NCI-H526 (cell line): Measurements from ENCODE around the gene PPP1R14C.

Source experiments
- DNase-seq, 2 experiments: peaks; one replicate each; lab custom pipeline; 2025; lab: John Stamatoyannopoulos, UW

The PPP1R14C gene

GRCh38 chr6:150250826-150251225, 108.0 kb downstream of the PPP1R14C start:
- peak in 1 of 2 experiments; percentile 27 for DNase-seq

DNA sequence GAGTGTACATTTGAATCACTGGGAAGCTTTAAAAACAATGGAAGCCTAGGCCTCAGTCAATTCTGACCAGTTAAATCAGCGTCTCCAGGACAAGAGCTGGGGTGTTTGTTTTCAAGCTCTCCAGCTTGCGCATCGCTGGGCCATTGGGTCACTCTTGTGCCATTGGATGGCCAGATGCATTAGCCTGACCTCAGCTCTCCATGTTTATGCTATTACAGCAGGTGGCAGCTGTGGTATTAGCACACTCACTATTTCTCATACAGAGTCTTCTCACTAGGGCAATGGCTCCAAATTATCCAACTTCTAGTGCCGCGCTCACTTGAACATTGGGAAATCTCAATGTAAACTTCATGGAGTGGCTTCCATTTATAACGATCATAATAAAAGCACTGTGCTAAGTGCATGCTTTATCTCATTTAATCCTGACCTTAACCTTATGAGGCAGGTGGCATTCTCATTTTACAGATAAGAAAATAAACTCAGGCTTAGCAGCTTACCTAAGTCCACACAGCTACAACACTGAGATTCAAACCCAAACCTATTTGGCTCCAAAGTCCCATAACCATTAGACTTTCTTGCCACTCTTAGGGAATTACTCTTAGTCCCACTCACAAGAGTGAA, 108.8 kb downstream of the PPP1R14C start:
- no peak for DNase-seq

DNA sequence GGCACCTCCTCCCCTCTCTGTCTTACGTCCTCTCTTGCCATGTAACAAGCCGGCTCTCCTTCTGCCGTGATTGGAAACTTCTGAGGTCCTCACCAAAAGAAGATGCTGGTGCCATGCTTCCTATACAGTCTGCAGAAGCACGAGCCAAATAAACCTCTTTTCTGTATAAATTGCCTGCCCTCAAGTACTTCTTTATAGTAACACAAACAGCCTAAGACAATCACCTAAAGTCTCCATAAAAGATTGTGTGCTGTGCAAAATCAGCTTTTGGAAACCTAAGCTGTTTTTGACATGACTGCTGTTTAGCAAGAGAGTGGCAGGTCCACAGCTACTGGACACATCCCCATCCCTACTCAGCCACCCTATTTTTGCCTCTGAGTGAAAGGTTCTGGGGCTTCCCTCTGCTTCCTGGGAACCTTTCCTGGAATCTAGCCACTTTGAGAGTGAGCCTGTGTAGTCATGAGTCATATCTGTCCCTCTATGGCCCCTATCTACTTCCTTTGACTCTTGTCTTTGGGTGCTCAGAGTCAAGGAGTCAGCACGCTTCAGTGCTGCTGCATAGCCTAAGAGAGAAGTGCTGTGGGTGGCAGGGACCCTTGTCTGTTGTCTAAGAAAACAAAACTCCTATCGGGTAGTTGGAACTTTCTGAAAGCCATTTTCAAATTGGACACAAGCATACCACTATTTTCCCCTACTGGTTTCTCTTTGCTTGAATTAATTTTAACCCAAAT, 110.0 kb downstream of the PPP1R14C start:
- no peak for DNase-seq

DNA sequence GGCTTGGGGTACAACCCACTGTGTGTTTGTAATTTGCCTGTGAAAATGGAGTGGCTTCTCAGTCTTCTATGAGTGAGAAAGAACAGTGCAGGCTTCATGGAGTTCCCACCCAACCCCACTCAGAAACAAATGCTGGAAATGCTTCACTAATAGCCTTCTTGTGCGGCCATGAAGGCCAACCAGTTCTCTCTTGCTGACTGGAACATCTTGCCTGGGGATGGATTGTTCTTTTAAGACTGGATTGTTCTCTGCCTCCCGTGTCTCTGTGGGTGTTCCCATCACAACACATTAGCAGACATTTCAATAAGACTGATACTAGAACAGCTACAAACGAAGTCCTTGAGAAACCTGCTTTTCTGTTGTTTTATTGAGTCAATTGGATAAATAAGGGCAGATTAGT, 110.6 kb downstream of the PPP1R14C start:
- no peak for DNase-seq

DNA sequence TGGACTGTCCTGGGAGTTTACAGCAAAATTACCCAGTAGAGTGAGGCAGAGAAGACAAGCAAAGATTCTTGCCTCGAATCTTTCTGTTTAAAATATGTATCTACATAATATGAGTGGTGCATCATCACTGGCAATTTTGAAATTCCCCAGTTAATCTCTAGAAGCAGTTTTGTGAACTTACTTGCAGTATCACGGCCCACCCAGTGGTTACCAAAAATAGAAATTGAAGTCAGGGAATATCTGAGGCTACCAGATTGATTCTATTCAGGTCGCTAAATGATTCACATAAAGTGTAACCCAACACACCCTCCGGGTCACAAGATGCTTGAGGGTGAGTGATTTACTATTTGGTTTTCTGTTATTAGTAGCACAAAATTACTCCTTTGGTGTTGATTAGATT, 111.9 kb downstream of the PPP1R14C start:
- no peak for DNase-seq

- no peak for DNase-seq
These were observed 113.0 kb downstream of the PPP1R14C start for GRCh38 chr6:150255840-150256239.

GRCh38 chr6:150256618-150257272, 113.9 kb downstream of the PPP1R14C start:
- no peak for DNase-seq

- no peak for DNase-seq
These were observed 115.5 kb downstream of the PPP1R14C start for GRCh38 chr6:150258381-150258780.

GRCh38 chr6:150260931-150261330, 118.1 kb downstream of the PPP1R14C start:
- DNase-seq: no peak

DNA sequence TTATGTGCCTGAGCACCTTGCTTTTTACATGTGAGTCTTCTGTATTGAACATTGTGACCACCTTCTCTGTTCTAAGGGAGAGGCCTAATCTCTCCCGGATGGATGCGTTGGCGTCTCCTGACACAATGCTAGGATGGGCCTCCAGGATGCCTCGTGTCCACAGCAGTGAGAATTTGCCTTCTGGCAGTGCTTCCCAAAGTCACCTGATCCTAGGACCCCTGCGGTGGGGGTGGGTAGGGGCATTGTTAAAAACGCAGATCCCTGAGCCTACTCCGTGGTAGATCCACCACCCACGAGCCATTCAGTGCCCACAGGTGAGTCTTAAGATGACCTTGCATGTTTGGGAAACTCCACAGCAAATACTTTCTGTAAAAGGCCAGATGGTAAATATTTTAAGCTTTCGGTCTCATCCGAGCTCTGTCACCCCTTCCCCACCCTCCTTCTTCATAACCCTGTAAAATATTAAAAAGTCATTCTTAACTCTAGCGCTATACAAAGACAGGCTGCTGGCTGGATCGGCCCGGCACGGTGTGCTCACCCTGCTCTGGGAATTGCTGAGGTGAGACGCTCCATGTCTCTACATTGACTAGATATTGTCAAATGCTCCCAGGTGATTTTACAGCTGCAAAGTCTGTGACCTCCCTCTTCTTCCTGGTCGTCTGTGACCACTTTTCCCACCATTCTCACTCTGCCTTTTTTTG, 119.3 kb downstream of the PPP1R14C start:
- DNase-seq: no peak

DNA sequence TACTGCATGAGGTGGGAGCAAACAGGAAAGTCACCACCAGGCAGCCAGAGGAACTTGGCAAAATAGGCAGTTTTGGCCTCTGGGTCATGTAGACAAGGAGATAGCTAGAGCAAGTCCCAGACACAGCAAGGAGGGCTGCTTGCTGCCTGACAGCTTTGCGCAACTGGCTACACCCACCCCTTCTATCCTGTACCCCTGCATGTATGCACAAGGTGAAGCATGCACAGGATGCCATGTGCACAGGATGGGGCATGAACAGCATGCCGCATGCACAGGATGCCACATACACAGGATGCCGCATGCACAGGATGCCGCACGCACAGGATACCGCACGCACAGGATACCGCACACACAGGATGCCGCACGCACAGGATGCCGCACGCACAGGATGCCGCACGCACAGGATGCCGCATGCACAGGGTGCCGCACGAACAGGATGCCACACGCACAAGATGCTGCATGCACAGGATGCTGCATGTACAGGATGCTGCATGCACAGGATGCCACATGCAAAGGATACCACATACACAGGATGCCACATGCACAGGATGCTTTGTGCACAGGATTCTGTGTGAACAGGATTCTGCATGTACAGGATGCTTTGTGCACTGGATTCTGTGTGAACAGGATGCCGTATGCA, 121.0 kb downstream of the PPP1R14C start:
- no peak for DNase-seq

DNA sequence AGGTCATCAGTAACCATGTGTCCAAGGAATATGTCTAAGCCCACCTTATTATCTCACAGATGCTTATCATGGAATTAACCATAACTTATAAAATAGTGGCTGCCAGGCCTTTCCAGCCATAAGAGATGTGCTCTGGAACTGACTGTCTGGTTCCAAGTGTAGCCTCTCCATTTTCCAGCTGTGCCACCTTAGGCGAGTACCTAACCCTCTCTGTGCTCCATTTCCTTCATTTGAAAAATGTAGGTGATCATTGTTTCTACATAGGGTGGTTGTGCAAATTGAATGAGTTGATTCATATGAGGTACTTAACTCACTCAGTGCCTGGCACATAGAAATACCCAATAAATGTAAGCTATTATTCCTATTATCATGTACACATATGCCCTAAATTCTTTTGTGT, 123.5 kb downstream of the PPP1R14C start:
- no peak for DNase-seq

DNA sequence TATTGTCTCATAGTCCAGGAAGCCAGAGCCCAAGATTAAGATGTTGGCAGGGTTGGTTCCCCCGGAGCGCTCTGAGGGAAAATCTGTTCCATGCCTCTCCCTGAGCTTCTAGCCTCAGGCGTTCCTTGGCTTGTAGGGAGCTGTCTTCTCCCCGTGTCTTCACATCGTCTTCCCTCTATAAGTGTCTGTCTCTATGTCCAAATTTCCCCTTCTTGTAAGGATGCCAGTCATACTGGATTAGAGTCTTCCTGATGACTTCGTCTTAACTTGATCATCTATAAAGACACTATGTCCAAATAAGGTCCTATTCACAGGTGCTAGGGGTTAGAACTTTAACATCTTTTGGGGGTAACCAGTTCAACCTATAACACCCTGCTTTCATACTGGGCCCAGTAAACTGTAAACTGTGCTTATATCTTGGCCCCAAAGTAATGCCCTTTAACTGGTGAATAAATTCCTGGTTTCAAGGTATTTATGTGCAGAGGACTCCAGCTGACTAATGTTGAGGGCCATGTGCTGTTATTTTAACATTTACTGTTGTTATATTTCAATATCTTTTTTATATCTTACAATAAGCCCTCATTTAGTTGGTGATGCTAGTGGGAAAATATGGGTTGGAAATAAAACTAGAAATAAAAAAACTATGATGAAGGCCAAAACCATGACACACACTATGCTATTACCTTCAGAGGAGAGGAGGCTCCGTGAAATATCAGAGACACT, 124.3 kb downstream of the PPP1R14C start:
- no peak for DNase-seq

DNA sequence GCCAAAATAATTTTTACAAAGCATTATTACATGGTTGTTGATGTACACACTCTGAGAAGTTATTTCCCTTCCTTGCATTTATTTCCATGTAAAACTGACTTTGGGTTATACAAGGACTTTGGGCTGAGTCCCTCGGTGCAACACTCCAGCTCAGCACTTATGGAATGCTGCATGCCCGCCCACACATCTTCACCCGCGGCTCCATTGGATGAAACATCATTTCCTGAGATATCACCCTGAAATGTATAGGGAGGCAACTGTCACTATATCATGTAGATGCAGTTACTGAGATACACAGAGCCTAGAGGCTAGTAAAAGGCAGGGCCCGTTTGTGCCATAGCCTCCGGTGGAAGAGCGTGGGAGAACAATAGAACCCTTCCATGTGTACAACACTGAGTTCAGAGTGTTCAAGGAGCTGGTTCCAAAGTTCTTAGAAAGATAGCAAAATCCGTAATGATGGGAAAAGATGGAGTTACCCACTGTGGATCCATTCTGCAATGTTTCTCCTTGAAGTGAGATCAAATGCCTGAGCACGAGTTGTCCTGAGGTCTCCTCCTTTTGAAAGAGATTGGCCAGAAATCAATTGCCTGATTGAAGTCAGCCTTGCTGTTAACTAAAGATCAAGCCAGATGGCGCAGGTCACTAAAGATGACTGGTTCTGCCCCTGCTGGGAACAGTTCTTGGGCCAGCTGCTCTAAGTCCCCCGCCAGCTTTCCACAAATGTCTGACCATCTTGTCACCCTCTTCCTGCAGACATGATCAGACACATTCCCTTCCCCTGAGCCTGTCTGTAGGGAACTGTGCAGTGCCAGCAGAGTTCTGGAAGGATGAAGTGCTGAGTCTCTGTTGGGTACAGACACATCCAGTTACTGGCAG, 125.1 kb downstream of the PPP1R14C start:
- DNase-seq: no peak

DNA sequence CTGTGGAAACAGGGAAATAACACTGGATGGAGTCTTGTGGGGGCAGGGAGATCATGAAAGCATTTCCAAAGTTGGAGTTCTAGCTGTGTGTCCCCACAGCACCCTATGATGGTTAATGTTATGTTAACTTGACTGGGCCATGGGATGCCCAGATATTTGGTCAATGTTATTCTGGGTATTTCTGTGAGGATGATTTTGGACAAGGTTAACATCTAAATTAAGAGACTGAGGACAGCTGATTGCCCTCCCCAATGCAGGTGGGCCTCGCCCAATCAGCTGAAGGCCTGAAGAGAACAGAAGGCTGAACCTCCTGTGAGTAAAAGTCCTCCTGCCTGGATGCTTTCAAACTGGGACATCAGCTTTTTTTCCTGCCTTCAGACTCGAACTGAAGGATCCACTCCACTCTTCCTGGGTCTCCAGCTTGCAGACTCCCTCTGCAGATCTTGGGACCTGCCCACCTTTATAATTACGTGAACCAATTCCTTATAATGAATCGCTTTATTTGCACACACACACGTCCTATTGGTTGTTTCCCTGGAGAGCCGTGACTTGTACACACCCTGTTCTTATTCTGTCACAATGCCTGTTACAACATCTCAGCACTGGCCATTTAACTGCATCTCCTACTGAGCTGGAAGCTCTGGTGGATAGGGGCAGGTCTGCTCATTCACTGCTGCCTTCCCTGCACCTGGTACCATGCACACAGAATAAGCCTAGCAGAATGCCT, 126.4 kb downstream of the PPP1R14C start:
- DNase-seq: no peak

DNA sequence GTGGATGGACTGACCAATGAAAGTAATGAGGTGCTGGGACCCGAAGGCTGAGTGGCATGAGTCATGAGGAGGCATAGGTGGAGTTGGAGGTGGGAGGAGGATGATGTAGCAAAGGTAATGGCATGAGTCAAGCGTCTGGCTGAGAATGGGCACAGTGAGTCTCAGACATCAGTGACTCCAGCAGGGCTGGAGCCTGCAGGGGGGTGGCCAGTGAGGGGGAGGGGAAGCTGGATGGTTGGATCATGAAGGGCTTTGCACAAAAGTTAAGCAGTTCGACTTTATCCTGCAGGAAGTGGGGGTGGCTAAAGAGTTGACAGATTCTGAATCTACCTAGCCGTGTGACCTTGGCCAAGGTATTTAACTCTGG, 127.0 kb downstream of the PPP1R14C start:
- no peak for DNase-seq

DNA sequence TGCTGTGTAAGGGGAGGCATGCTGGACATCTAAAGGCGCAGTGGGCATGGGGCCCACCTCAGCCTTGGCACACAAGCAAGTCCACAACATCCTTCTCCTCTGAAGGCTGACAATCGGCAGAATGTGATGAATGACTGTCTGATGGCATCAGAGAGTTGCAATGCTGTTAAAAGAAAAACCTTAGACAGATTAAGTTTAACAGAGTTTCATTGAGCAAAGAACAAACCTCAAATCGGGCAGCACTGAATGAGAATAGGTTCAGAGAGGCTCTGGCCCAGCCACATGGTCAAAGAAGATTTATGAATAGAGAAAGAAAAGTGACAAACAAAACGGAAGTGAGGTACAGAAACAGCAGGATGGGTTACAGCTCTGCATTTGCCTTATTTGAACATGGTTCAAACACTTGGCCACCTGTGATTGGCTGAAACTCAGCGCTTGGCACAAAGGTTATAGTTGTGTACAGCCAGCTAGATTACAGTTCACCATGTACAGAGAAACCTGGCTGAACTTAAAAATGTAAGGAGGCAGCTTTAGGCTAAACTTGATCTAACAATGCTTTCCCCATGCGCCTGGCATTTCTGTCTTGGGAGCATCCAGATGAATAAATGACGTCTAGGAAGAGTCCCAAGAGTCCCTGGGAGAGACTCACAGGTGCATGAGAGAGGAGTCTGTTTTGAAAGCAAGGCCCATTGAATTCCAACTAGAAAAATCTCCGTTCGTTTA, 127.6 kb downstream of the PPP1R14C start:
- DNase-seq: no peak

DNA sequence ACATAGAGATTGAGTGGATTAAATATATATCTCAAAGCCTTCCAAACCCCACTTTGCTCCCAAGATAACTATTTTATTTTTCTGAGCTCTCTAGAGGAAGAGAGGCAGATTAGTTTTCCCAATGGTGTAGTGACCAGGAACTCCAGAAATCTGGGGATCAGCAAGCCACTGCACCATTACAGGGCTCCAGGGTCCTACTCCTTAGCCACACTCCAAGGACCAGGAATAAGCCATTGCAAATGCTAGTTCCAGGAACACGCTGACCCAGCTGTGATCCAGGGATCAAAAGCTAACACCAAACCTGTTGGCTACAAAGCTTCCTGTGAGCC, 128.3 kb downstream of the PPP1R14C start:
- no peak for DNase-seq

DNA sequence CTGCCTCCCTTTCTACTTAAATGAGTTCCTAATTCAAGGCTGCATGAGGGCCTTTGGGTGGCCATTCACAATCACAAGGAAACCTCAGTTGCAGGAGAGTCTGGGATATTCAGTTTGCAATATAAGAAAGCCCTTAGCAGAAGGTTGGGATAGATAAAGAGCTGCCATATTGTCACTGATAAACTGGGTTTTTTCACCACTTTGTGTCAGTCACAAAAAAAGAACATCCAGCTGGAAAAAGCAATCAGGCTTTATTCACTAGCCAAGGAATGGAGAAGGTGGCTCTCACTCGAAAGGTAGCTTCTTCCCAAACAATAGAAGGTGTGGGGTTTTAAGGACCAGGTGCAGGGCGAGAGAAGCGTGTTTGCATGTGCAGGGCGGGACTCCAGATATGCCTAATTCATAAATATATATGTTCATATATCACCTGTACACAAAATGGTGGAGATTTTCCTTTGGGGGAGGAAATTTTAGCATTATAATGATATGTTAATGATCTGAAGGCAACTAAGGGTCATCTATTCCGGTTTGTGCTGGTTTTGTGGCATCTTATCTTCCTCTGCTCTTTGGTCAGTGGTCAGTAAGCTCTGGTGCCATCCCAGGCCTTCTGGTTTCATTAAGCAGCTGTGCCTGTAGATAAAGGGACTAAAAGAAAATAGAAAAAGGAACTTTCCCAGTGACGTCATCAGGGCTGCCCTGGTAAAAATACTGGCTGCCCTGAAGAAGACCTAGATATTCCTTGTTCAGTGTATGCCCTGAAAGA, 128.8 kb downstream of the PPP1R14C start:
- no peak for DNase-seq
